HG03066 (cell line): ENCODE measurements around the gene CDK11A.
"Not testable (repeated sequence)": the region's sequence is repeated elsewhere in the genome, so short reads cannot be mapped to it uniquely, and the experiment has no call there.

Experiments used
- ATAC-seq: cut with Tn5 transposase; IDR thresholded peaks from one replicate; pipeline ENCODE4 v1.9.1; 2021; ENCODE audit warnings: low read depth; ENCODE audit not compliant: unreplicated experiment

CDK11A gene

DNA sequence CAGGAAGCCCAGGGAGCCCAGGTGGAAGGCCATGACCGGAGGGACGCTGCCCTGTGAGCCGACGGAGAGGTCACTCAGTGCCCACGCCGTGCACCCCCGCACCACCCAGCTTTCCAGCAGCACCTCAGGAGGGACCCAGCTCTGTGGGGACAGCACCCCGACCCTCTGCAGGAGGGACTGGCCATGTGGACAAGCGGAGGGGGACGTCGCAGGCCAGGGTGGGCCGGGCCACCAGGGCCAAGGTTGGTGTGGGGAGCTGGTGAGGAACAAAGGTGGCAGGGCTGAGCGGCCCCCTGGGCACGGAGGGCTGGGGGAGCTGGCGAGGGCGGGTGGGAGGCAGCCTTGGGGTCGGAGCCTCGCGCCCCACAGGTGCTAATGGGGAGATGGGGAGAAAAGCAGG, 31.3 kb upstream of the CDK11A start:
- ATAC-seq, result no peak

DNA sequence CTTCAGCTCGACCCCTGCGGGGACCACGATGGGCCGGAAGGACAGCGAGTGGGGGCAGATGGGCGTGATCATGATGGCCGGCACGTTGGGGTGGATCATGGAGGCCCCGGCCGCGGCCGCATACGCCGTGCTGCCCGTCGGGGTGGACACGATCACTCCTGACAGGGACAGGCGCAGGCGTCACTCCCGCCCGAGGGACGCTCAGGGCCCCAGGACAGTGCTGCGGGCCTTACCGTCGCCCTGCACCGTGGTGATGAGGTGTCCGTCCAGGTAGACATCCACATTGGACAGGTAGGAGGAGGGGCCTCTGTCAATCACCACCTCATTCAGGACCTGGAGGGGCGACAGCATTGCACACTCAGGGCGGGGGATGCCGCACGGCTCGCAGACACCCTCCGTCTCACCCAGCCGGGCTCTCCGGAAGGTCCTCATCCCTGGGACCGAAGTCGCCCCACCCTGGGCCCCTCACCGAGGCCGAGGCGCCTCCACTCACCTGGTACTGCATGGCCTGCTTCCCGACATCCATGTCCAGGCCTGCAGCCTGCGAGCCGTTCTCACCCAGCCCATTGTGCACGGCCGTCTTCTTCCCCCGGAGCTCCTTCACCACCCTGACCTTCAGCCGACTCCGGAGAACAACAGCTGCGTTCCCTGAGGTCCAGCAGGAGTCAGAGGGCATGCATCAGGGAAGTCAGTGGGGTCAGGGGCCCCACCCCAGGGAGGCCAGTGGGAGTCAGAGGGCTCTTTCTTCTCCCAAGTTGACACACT, 30.1 kb upstream of the CDK11A start:
- ATAC-seq, result no peak

DNA sequence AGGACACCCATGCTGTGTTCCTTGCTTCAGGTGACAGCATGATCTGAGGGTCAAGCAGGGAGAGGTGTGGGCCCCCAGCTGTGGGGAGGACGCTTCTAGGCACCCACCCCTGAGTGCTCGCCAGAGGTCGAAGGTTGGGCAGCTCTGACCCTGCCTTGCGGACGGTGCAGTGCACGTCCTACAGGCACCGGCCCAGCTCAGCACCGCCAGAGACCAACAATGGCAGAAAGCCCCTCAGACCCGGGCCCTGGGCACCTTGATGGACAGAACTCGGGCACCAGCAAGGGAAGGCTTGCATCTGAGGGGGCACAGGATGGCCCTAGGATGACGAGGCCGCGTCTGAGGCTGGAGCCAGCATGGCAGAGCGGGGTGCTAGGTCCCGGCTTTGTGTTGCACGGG, 29.4 kb upstream of the CDK11A start:
- ATAC-seq, result no peak

DNA sequence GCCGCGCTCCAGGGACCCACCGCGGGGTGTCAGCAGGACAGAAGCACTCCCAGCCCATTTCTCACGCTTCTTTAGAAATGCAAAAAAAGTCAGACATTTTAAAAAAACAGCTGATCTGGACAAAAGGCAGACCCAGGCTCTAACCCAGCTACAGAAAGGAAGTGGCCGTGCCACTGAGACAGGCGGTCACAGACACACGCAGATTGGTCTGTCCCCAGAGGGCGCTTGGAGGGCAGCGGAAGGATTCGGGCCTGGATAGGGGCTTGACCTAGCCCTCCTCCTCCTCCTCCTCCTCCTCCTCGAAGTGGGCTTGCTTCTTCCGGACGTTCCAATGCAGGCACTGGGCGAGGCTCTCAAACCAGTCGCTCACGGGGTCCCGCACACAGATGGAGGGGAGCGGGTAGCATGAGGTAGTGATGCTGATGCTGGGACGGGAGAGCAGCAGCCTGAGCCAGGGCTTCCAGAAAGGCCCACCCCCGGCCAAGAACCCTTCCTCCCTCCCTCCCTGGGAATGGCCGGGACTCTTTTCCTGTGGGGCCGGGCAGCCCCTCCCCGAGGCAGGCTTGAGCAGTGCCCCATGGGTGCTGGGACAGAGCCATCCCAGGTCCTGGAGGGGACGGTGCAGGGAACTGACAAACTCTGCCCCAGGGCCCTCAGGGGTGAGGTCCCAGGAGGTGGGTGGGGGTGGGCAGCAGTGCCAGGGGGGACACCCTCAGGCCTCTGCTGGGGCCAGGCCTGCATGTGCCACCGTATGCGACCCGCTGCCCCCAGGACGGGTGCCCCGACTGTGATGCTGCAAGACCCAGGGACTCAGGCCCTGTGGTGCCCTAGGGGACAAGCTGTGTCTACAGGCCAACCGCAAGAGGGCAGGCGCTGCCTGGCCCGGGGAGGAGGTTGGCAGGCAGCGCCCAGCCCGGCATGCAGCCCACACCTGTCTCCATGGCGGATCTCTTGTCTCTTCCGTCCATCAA, 28.8 kb upstream of the CDK11A start:
- ATAC-seq, result no peak

DNA sequence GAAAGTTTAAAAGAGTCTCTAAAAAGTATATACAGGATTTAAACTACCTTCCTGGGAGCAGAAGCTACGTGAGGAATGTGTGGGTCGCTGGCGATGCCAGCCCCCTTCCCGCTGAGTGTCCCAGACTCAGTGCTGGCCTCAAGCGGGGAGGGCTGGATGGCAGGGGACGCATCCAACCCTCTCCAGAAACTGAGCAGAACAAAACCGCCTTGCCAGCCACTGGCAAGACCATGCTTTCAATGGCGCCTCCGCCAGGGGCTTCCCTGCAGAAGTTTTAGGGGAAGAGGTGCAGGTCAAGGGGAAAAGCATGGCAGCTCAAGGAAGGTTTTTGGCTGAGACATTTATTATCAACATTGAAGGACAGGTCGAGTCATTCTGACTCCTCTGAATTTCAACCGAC, 28.0 kb upstream of the CDK11A start:
- no peak for ATAC-seq

DNA sequence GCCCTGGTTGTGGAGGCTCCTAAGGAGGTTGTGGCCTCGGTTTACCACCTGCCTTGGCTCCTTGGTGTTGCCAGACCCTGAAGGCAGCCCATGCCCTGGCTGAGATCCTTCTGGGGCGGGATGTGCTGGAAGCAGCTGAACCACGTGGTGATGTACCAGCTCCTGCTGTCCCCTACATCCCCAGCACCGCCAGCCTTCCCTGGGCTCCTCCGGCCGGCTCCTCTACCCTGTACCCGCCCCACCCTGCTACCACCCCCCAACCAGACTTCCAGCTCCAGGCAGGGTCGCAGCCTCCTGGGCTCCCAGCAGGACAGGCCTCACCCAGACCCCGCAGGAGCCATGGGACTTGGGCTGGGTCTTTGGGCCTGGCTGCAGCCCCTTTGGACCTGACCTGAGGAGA, 25.8 kb upstream of the CDK11A start:
- ATAC-seq, result not testable (repeated sequence)

DNA sequence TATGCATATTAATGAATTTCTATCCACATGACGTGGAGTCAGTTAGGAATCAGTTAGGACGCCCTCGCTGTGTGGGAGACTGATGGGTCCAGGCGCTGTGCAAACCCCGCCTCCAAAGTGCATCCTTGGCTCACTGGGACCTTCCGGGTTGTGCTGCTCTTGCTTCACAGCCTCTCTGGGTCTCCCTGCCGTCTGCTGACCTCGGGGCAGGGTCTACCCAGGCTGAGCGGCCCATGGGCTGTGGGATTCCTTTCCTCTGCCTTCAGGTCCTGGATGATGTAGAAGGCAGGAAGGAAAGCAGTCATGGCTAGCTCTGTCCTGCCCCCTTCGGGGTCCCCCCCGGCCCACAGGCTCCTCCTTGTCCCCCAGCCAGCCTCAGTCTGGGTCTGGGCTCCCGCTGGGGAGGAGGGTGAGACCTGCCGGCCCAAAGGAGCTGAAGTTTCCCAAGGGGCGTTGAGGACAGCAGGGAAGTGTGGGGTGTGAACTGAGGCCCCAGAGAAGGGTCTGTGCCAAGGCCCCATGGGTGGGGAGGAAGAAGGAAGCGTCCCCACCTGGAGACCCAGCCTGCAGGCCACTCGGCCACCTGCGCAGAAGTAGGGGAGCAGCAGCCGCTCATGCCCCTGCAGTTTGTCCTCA, 24.6 kb upstream of the CDK11A start:
- no peak for ATAC-seq

DNA sequence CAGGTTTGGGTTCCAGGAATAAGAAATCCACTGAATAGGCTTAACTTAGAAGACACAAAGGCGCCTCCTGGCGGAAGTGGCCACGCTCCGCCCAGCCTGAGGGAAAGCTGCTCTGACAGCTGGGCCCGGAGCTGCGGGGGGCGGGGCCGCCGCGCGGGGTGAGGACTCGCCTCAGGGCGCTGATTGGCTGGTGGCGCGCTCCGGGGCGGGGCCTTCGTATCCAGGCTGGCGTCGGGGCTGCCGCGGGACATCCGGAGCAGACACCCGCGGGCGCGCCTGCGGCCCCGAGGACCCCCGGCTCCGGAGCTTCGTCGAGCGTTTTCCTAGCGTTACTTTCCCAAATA, 22.4 kb upstream of the CDK11A start:
- peak; percentile 78 for ATAC-seq

DNA sequence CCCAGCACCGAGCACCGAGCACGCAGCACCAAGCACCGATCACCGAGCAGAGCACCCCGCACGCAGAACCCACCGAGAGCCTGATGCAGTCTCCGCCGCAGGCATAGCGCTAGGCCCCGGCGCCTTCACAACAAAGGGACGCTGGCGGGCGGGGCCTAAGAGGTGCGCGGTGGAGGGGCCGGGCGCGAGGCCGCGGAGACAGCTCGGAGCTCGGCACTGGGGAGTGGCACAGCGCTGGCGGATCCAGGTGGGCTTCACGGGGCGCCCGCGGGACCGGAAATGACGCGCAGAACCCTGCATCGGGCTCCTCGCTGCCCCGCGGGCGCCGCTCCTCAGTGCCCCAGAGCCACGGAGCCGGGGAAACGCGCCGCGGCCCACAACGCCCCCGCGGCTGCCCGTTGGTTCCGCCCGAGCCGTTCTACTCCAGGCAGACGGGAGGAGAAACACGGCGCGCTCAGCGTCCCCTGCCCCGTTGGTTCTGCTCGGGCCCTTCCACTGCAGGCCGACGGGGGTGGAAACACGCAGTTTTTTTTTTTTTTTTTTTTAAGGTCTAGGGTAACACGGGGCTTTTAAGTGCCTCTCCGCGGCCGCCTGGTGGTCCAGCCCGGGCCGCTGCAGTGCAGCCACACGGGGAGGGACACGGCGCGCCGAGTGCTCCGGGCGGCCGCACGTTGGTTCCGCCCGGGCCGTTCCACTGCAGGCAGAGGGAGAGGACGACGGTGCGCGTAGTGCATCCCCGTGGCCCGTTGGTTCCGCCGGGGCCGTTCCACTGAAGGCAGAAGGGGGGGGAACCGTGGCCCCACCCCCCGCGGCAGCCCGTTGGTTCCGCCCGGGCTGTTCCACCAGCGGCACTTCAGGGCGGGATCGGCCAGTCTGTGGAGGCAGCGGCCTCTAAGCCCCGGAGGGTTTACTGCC, 21.8 kb upstream of the CDK11A start:
- peak; percentile 55 for ATAC-seq

DNA sequence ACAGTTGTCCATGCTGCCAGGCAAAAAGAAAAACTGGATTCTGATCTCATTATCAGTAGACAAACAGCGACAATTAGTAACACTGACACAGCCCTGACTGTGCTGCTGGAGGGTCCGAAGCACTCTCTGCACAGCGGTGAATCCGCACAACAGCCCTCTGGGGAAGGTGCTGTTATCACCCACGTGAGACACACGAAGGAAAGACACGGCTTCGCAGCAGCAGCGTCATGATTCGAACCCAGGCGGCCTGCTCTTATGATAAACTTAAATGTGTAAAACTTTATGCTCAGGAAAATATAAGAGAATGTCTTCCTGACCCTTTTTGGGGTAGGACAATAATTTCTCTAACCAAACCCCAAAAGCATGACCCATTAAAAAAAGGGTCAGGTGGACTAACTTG, 18.4 kb upstream of the CDK11A start:
- ATAC-seq, result not testable (repeated sequence)

DNA sequence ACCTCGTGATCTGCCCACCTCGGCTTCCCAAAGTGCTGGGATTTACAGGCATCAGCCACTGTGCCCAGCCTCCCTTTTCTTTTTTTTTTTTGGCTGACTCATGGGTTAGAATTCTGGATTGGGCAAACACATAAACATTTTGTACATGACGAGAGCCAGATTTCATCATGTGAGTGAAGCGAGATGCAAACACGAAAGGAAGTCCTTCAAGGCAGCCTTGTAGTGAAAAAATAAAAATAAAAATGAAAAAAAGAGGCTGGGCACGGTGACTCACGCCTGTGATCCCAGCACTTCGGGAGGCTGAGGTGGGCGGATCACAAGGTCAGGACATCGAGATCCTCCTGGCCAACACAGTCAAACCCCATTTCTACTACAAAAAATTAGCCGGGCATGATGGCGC, 16.9 kb upstream of the CDK11A start:
- not testable (repeated sequence) for ATAC-seq

DNA sequence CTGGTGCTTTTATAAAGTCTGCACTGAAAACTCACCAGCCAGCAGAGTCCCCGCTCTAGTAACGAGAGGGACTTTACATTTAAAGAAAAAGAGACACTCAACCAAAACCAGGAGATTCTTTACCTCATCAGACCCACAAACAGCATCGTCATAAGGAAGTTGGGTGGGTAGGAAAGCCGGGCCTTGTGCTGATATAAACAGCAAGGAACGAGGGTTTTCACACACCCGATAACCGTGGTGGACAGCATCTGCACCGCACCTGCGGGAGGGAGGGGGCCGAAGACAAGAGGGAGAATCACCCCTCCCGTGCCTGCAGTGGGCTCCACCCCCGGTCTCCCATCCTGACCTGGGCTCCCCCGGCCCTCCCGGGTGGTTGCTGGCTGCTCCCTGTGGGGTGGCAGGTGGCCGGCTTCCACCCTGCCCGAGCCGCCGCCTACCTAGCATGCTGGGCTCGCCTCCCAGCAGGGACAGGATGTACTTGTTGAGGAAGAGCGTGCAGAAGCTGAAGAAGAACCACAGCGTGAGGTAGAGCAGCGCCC, 14.7 kb upstream of the CDK11A start:
- ATAC-seq, result not testable (repeated sequence)

DNA sequence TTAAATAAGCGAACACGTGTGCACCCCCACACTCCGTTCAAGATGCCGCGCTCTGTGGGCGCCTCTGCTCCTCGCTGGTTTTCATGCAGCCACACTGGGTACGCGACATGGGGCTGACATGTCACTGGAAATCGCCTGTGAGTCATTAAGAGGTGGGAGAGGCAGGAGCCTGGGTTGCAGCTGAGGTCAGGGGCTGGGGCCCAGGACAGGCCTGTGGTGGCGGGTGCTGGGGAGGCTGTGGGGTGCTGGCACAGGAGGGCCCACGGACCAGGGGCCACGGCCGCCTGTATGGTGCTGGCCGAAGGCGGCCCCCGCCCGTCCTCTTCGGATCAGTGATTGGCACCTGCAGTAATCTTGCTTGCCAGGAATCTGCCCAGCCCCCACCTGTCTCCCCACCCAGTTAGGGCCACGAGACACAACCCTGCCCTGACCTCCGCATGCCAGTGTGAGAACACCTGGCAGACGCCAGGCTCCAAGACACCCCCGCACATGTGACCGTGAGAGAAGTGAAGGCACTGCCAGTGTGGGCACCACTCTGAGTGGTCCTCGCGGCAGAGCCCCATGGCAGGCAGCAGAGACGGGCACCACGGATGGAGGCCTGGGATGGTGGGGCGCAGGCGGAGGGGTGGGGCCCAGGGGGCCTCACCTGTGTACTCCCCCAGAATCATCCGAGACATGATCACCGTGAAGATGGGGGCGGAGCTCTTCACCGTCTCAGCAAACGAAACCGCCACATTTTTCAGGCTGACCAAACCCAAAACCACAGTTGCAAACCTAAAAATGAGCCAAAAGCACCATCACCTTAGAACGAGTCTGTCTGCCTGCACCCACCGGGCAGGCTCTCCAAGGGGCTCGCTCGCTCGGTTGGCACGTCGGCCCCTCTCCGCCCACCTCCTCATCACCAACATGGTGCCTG, 13.8 kb upstream of the CDK11A start:
- not testable (repeated sequence) for ATAC-seq

DNA sequence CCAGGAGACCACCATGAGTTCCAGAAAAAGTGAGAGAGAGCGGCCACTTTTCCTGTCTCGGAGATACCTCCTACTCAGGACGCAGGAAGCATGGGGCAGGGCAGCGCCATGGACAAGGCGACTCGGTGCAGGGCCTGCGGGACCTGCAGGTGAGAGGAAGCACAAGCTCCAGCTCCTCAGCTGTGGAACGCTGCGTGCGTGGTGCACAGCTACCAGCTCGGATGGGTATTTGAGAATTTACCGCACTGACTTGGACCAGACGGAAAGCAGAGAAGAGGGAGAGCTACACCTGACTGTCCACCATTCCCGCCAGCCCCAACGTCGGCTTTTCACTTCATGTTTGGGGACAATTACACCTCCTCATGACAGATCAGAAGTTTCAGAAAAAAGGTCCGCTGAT, 8.2 kb upstream of the CDK11A start:
- no peak for ATAC-seq

DNA sequence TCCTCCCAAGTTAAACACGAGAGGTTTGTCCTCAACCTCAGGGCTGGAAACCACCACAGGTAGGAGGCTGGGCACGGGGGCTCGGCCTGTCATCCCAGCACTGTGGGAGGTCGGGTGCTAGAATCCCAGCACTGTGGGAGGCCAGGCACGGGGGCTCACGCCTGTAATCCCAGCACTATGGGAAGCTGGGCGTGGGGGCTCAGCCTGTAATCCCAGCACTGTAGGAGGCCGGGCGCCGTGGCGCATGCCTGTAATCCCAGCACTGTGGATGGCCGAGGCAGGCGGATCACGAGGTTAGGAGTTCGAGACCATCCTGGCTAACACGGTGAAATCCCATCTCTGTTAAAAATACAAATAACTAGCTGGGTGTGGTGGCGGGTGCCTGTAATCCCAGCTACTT, 6.7 kb upstream of the CDK11A start:
- no peak for ATAC-seq

DNA sequence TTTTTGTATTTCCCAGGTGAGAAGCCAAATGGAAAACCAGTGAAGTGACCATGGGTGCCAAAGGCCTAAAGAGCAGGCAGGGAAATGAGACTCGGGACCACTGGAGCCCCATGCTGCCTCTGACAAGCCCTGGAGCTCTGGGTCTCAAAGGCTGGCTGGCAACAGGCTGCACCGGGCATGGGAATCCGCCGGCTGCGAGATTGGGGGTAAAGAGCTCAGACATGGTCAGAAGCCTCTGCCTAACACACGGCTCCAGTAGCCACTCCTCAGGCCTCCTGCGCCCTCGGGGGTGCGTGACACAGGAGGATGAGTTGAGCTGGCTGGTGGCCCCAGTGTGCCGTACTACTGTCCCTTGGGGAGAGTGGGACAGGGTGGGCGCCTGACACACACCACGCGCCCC, 6.1 kb upstream of the CDK11A start:
- ATAC-seq, result not testable (repeated sequence)

DNA sequence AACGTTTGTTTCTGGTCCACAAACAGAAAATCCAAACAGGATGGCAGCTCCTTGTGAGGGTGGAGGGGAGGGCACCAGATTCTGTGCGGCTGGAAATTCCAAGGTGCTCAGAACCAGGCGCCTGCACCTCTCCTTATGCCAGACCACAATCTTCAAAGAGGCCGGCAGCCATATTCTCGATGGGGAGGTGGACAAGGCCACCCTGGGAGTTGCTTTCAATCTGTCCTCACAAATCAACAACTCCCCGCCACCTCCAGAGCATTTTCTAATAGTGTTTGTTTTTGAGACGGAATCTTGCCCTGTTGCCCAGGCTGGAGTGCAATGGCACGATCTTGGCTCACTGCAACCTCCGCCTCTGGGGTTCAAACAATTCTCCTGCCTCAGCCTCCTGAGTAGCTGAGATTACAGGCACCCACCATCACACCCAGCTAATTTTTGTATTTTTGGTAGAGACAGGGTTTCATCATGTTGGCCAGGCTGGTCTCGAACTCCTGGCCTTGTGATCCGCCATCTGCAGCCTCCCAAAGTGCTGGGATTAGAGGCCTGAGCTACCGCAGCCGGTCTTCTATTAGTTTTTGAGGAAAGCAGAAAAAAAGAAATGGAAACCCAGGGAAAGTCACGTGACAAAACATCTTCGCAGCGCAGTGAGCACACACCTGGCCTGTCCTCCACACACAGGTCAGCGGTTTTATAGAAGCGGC, 5.1 kb upstream of the CDK11A start:
- ATAC-seq, result not testable (repeated sequence)

DNA sequence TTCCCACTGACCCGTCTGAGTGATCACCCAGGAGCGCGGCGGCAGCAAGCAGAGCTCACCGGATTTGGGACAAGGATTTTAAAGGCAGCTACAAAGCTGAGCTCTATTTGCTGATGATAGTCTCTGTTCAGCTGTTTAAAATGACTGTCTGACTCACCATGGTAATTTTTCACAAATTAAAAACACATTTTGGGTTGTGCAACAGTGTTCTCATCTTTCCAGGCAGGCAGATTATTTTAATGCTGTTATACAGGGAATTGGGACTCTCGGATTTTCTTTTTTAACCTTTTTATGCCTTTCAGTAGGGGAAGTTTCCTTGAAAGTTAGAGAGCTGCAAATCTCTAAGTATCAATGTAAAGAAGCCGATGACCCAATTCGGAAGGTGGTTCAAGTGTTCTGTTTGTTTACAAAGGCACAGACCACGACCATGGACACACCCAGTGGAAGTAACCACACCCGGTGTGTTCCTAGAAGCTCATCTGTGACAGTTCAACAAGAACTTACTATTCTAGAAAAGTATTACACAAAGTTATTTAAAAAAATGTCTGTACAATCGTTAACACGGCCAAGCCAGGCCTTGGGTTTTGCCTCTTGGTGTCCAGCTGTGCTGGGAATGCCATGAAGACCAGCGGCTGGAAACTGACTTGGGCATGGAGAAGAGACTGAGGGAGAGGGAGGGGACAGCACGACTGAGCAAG, 4.3 kb upstream of the CDK11A start:
- not testable (repeated sequence) for ATAC-seq
